Endodermal cell (in vitro differentiated cells): Measurements from ENCODE around the gene MAGEA11. TPM values are rescaled to one million over a fixed set of nuclear protein-coding genes. Genes with fewer than 3 reads are reported as not detected.

ENCODE experiments used
- DNase-seq: peaks from one replicate; pipeline ENCODE4 v3.0.0-alpha.2; 2017
- H3K27ac ChIP-seq: 2 replicates; pipeline ENCODE4 v1.5.1; 2013; ENCODE audit warnings: mild to moderate bottlenecking, low read depth, low read length, moderate library complexity
- H3K27me3 ChIP-seq: 2 replicates; pipeline ENCODE4 v1.6.1; 2013; ENCODE audit warnings: mild to moderate bottlenecking, low read length, moderate library complexity; ENCODE audit not compliant: insufficient read depth, control insufficient read depth, poor library complexity, severe bottlenecking
- H3K36me3 ChIP-seq: 2 replicates; pipeline ENCODE4 v1.7.0; 2013; ENCODE audit warnings: mild to moderate bottlenecking, low read length, moderate library complexity; ENCODE audit not compliant: control insufficient read depth, insufficient read depth
- H3K4me1 ChIP-seq: one replicate; pipeline ENCODE4 v1.7.0; 2013; ENCODE audit warnings: low read length; ENCODE audit not compliant: control insufficient read depth, insufficient read depth
- H3K4me3 ChIP-seq: 2 replicates; pipeline ENCODE4 v1.5.1; 2013; ENCODE audit warnings: mild to moderate bottlenecking, low read length, moderate library complexity
- H3K9ac ChIP-seq: 2 replicates; pipeline ENCODE4 v1.6.1; 2013; ENCODE audit warnings: mild to moderate bottlenecking, low read length, moderate library complexity; ENCODE audit not compliant: poor library complexity, severe bottlenecking; ENCODE audit errors: extremely low read depth
- H3K9me3 ChIP-seq: 2 replicates; pipeline ENCODE4 v1.6.1; 2013; ENCODE audit warnings: mild to moderate bottlenecking, low read length, moderate library complexity; ENCODE audit not compliant: control insufficient read depth
- H3K27ac Mint-ChIP-seq: 2 replicates; pipeline ENCODE4 v1.8.0; 2020; ENCODE audit warnings: mixed read lengths
- H3K27me3 Mint-ChIP-seq: 2 replicates; pipeline ENCODE4 v1.8.0; 2021; ENCODE audit warnings: mild to moderate bottlenecking, mixed read lengths; ENCODE audit not compliant: insufficient read depth
- H3K36me3 Mint-ChIP-seq: 2 replicates; pipeline ENCODE4 v1.8.0; 2020; ENCODE audit warnings: low read depth, mixed read lengths
- H3K4me1 Mint-ChIP-seq: 2 replicates; pipeline ENCODE4 v1.8.0; 2020; ENCODE audit warnings: mixed read lengths
- H3K4me3 Mint-ChIP-seq: 2 replicates; pipeline ENCODE4 v1.8.0; 2020; ENCODE audit warnings: mild to moderate bottlenecking, moderate library complexity, mixed read lengths
- H3K9me3 Mint-ChIP-seq: 2 replicates; pipeline ENCODE4 v1.8.0; 2020; ENCODE audit warnings: mild to moderate bottlenecking, mixed read lengths
- WGBS, 2 experiments: methylation state at CpG; one replicate each; pipeline versions ENCODE4 v1.1.5 to v1.1.7; 2013; ENCODE audit warnings: missing lambda C conversion rate in 2 of 2, mixed read lengths in 1 of 2; ENCODE audit not compliant: insufficient coverage in 1 of 2, insufficient read length in 1 of 2; 5-methylcytosine and 5-hydroxymethylcytosine counted together
- total RNA-seq, 2 donors: library from RNA; stranded (reverse); fragmentation: NEBNext Ultra II Directional in 1 of 2; extraction: Animal tissue kit (Norgen Biotek cat#: 25700) in 1 of 2; gene quantifications; 2 replicates in 1 of 2; 3 replicates in 1 of 2; pipeline ENCODE4 v1.2.1, GENCODE V29; 2021
- TF ChIP-seq, protein P1 (sequence below): fragments of 200-600 bp; sonication (generic); conservative IDR thresholded peaks from 2 replicates; pipeline ENCODE4 v1.5.0; 2021; ENCODE audit warnings: antibody characterized with exemption, mild to moderate bottlenecking

The MAGEA11 gene
- total RNA-seq, 2 donors from 2014 or later: not detected

DNA sequence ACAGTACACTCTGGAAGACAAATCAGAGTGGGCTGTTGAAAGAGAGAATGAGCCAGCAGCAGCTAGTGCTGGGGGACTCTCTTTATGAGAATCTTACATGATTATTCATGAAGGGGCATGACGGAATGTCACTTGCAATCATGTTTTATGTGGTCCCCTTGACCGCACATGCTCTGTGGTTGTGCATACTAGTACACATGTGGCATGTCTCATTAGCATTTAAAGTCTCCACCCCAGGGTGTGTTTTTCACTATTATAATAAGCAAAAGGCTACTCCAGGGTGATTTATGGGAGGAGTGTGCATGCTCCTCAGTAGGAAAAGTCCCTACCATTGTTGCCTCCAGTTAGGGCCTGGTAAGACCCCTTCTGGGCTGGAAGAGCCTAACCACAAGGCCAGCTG is 30.7 kb upstream of the MAGEA11 start:
- no peak overlapping the region for H3K4me3 Mint-ChIP-seq
- Histone ChIP-seq H3K4me3 (no peak overlapping the region), H3K4me1 (no peaks in the 10 kb centered on the region), H3K9me3 (no peaks in the 10 kb centered on the region), H3K36me3 (no peaks in the 10 kb centered on the region), H3K9ac (no peak overlapping the region), H3K27me3 (no peaks in the 10 kb centered on the region), H3K27ac (no peak overlapping the region)
- H3K27ac Mint-ChIP-seq: no peak overlapping the region
- H3K4me1 Mint-ChIP-seq: peaks cover 20% of the 10 kb centered on the region
- 83 to 97% methylated on average over 1 to 2 of the region's 2 CpGs for WGBS, 2 experiments
- peaks cover 38% of the 10 kb centered on the region for H3K9me3 Mint-ChIP-seq
- peaks cover 4% of the 10 kb centered on the region for H3K36me3 Mint-ChIP-seq
- TF ChIP-seq, protein P1, sequence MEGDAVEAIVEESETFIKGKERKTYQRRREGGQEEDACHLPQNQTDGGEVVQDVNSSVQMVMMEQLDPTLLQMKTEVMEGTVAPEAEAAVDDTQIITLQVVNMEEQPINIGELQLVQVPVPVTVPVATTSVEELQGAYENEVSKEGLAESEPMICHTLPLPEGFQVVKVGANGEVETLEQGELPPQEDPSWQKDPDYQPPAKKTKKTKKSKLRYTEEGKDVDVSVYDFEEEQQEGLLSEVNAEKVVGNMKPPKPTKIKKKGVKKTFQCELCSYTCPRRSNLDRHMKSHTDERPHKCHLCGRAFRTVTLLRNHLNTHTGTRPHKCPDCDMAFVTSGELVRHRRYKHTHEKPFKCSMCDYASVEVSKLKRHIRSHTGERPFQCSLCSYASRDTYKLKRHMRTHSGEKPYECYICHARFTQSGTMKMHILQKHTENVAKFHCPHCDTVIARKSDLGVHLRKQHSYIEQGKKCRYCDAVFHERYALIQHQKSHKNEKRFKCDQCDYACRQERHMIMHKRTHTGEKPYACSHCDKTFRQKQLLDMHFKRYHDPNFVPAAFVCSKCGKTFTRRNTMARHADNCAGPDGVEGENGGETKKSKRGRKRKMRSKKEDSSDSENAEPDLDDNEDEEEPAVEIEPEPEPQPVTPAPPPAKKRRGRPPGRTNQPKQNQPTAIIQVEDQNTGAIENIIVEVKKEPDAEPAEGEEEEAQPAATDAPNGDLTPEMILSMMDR: no peak
- peak; percentile 33 for DNase-seq
- H3K27me3 Mint-ChIP-seq: no peaks in the 10 kb centered on the region

DNA sequence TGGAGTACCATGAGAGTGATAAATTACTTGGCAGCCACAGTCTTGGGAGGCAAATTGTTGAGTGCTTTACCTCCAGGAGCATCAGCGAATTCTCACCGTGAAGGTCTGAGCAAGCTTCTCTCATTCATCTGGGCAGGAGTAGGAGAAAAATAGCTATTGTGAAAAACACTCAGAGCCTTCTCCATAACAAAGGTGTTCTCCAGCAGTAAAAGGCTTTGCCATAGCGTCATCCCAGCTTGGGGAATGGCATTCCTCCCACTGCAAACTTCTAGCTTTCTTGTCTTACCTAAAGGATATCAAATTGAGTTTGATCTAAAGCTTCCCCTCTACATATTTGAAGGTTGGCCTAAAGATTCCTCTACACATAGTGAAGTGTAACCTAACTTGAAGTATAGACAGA is 29.8 kb upstream of the MAGEA11 start:
- no peaks in the 10 kb centered on the region for H3K27me3 ChIP-seq
- H3K9ac ChIP-seq: no peak overlapping the region
- WGBS, 2 experiments: 20 to 42% methylated on average over 1 to 3 of the region's 3 CpGs
- H3K9me3 Mint-ChIP-seq: peaks cover 45% of the 10 kb centered on the region
- H3K4me1 ChIP-seq: no peaks in the 10 kb centered on the region
- TF ChIP-seq, protein P1: no peak
- no peaks in the 10 kb centered on the region for H3K27me3 Mint-ChIP-seq
- no peak overlapping the region for H3K4me3 Mint-ChIP-seq
- H3K36me3 Mint-ChIP-seq: peaks cover 4% of the 10 kb centered on the region
- H3K27ac ChIP-seq: no peak overlapping the region
- H3K9me3 ChIP-seq: no peaks in the 10 kb centered on the region
- H3K36me3 ChIP-seq: no peaks in the 10 kb centered on the region
- peak; percentile 66 for DNase-seq
- peak overlapping the region; percentile 66 for H3K4me3 ChIP-seq
- peak overlapping the region; percentile 44 for H3K27ac Mint-ChIP-seq
- H3K4me1 Mint-ChIP-seq: peaks cover 20% of the 10 kb centered on the region

DNA sequence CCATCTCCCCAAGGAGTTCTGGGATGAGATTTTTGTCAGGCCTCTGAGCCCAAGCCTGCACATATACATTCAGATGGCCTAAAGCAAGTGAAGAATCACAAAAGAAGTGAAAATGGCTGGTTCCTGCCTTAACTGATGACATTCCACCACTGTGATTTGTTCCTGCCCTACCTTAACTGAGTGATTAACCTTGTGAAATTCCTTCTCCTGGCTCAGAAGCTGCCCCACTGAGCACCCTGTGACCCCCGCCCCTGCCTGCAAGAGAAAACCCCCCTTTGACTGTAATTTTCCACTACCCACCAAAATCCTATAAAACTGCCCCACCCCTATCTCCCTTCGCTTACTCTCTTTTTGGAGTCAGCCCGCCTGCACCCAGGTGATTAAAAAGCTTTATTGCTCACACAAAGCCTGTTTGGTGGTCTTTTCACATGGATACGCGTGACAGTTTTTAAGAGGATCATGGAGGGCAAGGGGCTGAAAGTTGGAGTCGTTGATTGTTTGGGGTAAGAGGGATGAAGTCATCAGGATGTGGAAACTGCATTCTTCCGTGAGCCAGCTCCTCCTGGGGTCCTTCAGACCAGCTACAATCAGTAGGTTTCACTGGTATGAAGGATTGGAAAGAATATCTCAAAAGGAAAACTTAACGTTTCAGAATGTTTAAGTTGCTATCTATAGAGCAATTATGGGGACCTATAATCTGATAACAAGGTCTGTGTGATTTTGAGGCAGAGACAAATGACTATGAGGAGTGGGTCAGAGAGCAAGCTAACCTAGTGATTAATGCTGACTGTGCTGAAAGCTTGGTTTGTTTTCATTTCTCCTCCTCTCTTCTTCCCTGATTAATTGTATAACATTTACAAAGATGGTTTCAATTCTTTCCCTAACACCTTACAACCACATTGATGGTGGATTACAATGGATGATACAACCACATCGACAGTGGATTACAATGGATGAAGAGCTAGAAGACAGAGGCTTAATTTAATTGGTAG is 28.6 kb upstream of the MAGEA11 start:
- H3K9me3 ChIP-seq: no peaks in the 10 kb centered on the region
- peak overlapping the region; percentile 2 for H3K4me3 Mint-ChIP-seq
- H3K36me3 ChIP-seq: no peaks in the 10 kb centered on the region
- TF ChIP-seq, protein P1: no peak
- H3K4me3 ChIP-seq: peak overlapping the region; percentile 66
- peaks cover 4% of the 10 kb centered on the region for H3K36me3 Mint-ChIP-seq
- H3K9me3 Mint-ChIP-seq: peaks cover 51% of the 10 kb centered on the region
- DNase-seq: peak; percentile 77
- no peaks in the 10 kb centered on the region for H3K27me3 ChIP-seq
- peak overlapping the region; percentile 94 for H3K27ac Mint-ChIP-seq
- H3K27ac ChIP-seq: no peak overlapping the region
- H3K4me1 ChIP-seq: no peaks in the 10 kb centered on the region
- H3K9ac ChIP-seq: peak overlapping the region; percentile 11
- WGBS, 2 experiments: 34% methylated on average over 9 of the region's 9 CpGs; no CpG with 5 or more reads in 1 of the 2 experiments
- H3K27me3 Mint-ChIP-seq: no peaks in the 10 kb centered on the region
- peaks cover 20% of the 10 kb centered on the region for H3K4me1 Mint-ChIP-seq
